SK-N-MC (cell line): ENCODE data around the gene SH3RF1.

Source experiments
- DNase-seq: peaks from one replicate; pipeline ENCODE4 v3.0.0-alpha.2; 2011; ENCODE audit warnings: low read depth, low spot score
- H3K27ac ChIP-seq: fragments of 200-600 bp; sonication (generic); 2 replicates; pipeline ENCODE4 v1.5.1; 2016; ENCODE audit warnings: mixed run types
- H3K36me3 ChIP-seq: fragments of 200-600 bp; sonication (generic); 2 replicates; pipeline ENCODE4 v1.6.1; 2017; ENCODE audit warnings: antibody characterized with exemption, low read length, mixed read lengths; ENCODE audit not compliant: insufficient read depth
- H3K4me3 ChIP-seq: fragments of 200-600 bp; sonication (generic); 2 replicates; pipeline ENCODE4 v1.5.1; 2016
- H3K9ac ChIP-seq: fragments of 200-600 bp; sonication (generic); 2 replicates; pipeline ENCODE4 v1.8.0; 2017; ENCODE audit warnings: mixed run types, mixed read lengths; ENCODE audit not compliant: insufficient read length
- H3K9me3 ChIP-seq: fragments of 200-600 bp; sonication (generic); 2 replicates; pipeline ENCODE4 v1.6.1; 2017; ENCODE audit warnings: low read depth, mild to moderate bottlenecking, antibody characterized with exemption, low read length, moderate library complexity, mixed read lengths
- EZH2 ChIP-seq: fragments of 200-600 bp; sonication (generic); IDR thresholded peaks from one replicate; pipeline ENCODE4 v1.6.1; 2017; ENCODE audit warnings: antibody characterized with exemption
- FOXP2 ChIP-seq: optimal IDR thresholded peaks from 2 replicates; pipeline ENCODE3; 2011; ENCODE audit warnings: mild to moderate bottlenecking, moderate library complexity; ENCODE audit not compliant: insufficient read depth; ENCODE audit errors: extremely low read length, control extremely low read depth
- POLR2AphosphoS5 ChIP-seq: IDR thresholded peaks from 2 replicates; pipeline ENCODE4 v1.6.1; 2012; ENCODE audit warnings: mild to moderate bottlenecking, low read depth, low read length, borderline replicate concordance

The SH3RF1 gene

GRCh38 chr4:169243825-169244609, 26.7 kb downstream of the SH3RF1 start:
- Histone ChIP-seq H3K36me3 (no peaks in the 10 kb centered on the region), H3K9me3 (no peaks in the 10 kb centered on the region), H3K27ac (no peak overlapping the region), H3K4me3 (no peak overlapping the region), H3K9ac (no peak overlapping the region)
- no peak for DNase-seq
- TF ChIP-seq FOXP2 (no peak), EZH2 (no peak), POLR2AphosphoS5 (no peak)

GRCh38 chr4:169241464-169241863, 29.3 kb downstream of the SH3RF1 start:
- H3K4me3 ChIP-seq = no peak overlapping the region
- H3K9me3 ChIP-seq = no peaks in the 10 kb centered on the region
- no peak overlapping the region for H3K27ac ChIP-seq
- no peak overlapping the region for H3K9ac ChIP-seq
- no peaks in the 10 kb centered on the region for H3K36me3 ChIP-seq
- no peak for TF ChIP-seq FOXP2
- TF ChIP-seq POLR2AphosphoS5 = no peak
- no peak for TF ChIP-seq EZH2
- DNase-seq = no peak

- Histone ChIP-seq H3K9me3 (no peaks in the 10 kb centered on the region), H3K9ac (no peak overlapping the region), H3K4me3 (no peak overlapping the region), H3K27ac (no peak overlapping the region), H3K36me3 (no peaks in the 10 kb centered on the region)
- no peak for TF ChIP-seq FOXP2
- TF ChIP-seq EZH2 = no peak
- TF ChIP-seq POLR2AphosphoS5 = no peak
- no peak for DNase-seq
Measured at GRCh38 chr4:169239221-169239905, 31.4 kb downstream of the SH3RF1 start.

GRCh38 chr4:169238445-169238844, 32.3 kb downstream of the SH3RF1 start:
- H3K9ac ChIP-seq = no peak overlapping the region
- no peak for DNase-seq
- H3K36me3 ChIP-seq = no peaks in the 10 kb centered on the region
- no peak overlapping the region for H3K4me3 ChIP-seq
- no peaks in the 10 kb centered on the region for H3K9me3 ChIP-seq
- TF ChIP-seq POLR2AphosphoS5 (no peak), FOXP2 (no peak), EZH2 (no peak)
- H3K27ac ChIP-seq = no peak overlapping the region

- H3K36me3 ChIP-seq = no peaks in the 10 kb centered on the region
Measured at GRCh38 chr4:169236873-169237626, 33.7 kb downstream of the SH3RF1 start.

GRCh38 chr4:169236078-169236477, 34.7 kb downstream of the SH3RF1 start:
- no peak overlapping the region for H3K4me3 ChIP-seq
- H3K27ac ChIP-seq = no peak overlapping the region
- DNase-seq = no peak
- TF ChIP-seq POLR2AphosphoS5 = no peak
- no peak for TF ChIP-seq FOXP2
- TF ChIP-seq EZH2 = no peak
- H3K9me3 ChIP-seq = no peaks in the 10 kb centered on the region
- no peak overlapping the region for H3K9ac ChIP-seq
- no peaks in the 10 kb centered on the region for H3K36me3 ChIP-seq

More at GRCh38 chr4:169236873-169237626, 33.7 kb downstream of the SH3RF1 start:
- no peak for TF ChIP-seq EZH2
- H3K9ac ChIP-seq = no peak overlapping the region
- no peak overlapping the region for H3K27ac ChIP-seq
- no peaks in the 10 kb centered on the region for H3K9me3 ChIP-seq
- H3K4me3 ChIP-seq = no peak overlapping the region
- DNase-seq = no peak

- no peak overlapping the region for H3K9ac ChIP-seq
- no peak overlapping the region for H3K4me3 ChIP-seq
- H3K27ac ChIP-seq = no peak overlapping the region
- no peaks in the 10 kb centered on the region for H3K9me3 ChIP-seq
- TF ChIP-seq POLR2AphosphoS5 (no peak), EZH2 (no peak), FOXP2 (no peak)
- H3K36me3 ChIP-seq = no peaks in the 10 kb centered on the region
- DNase-seq = no peak
Measured at GRCh38 chr4:169234137-169234855, 36.5 kb downstream of the SH3RF1 start.

- Histone ChIP-seq H3K9me3 (no peaks in the 10 kb centered on the region), H3K4me3 (no peak overlapping the region), H3K27ac (no peak overlapping the region), H3K36me3 (no peaks in the 10 kb centered on the region), H3K9ac (no peak overlapping the region)
- no peak for DNase-seq
- TF ChIP-seq POLR2AphosphoS5 (no peak), EZH2 (no peak), FOXP2 (no peak)
Measured at GRCh38 chr4:169233691-169234090, 37.1 kb downstream of the SH3RF1 start.
